HepG2 (cell line): ENCODE data around the gene RECQL5. TPM values are rescaled to one million over a fixed set of nuclear protein-coding genes. Genes with fewer than 3 reads are reported as not detected.

Experiments used
- AFF4 ChIP-seq: sonication (generic); formaldehyde crosslinking; IDR thresholded peaks from 2 replicates; pipeline ENCODE4 v1.4.0; 2020; ENCODE audit warnings: missing genetic modification reagents
- BRCA1 ChIP-seq: sonication (generic); formaldehyde crosslinking; IDR thresholded peaks from 2 replicates; pipeline ENCODE4 v1.4.0; 2020; ENCODE audit warnings: missing genetic modification reagents
- CENPBD1 ChIP-seq: sonication (generic); formaldehyde crosslinking; IDR thresholded peaks from 2 replicates; pipeline ENCODE4 v1.8.0; 2022; ENCODE audit warnings: missing genetic modification reagents, low read depth, mild to moderate bottlenecking, borderline replicate concordance
- CREB1 ChIP-seq, 2 experiments: fragments of 450-650 bp in 1 of 2; IDR thresholded peaks; 2 replicates each; pipeline ENCODE4 v1.6.1; 2016 to 2017; ENCODE audit warnings: control low read depth in 1 of 2, mild to moderate bottlenecking in 1 of 2, missing compliant biosample characterization in 1 of 2, missing genetic modification characterization in 1 of 2
- HMGXB4 ChIP-seq, 2 experiments: sonication (generic) in 1 of 2; formaldehyde crosslinking in 1 of 2; IDR thresholded peaks; 2 replicates each; pipeline versions ENCODE4 v1.4.0 to v1.6.1; 2018 to 2020; ENCODE audit warnings: missing genetic modification reagents in 2 of 2, borderline replicate concordance in 1 of 2, low read depth in 1 of 2, mild to moderate bottlenecking in 1 of 2, missing biosample characterization in 1 of 2
- RBFOX2 ChIP-seq: fragments of 200-400 bp; formaldehyde crosslinking; IDR thresholded peaks from 2 replicates; pipeline ENCODE4 v1.6.1; 2017; ENCODE audit warnings: low read depth, mild to moderate bottlenecking, low read length
- SIN3B ChIP-seq: fragments of 150-350 bp; IDR thresholded peaks from 2 replicates; pipeline ENCODE4 v1.6.1; 2014; ENCODE audit warnings: low read length
- TP53 ChIP-seq: sonication (generic); formaldehyde crosslinking; conservative IDR thresholded peaks from 2 replicates; pipeline ENCODE4 v1.4.0; 2020; ENCODE audit warnings: missing genetic modification reagents
- ZNF609 ChIP-seq: sonication (generic); formaldehyde crosslinking; IDR thresholded peaks from 2 replicates; pipeline ENCODE4 v1.4.0; 2020; ENCODE audit warnings: mild to moderate bottlenecking, missing genetic modification reagents, borderline replicate concordance
- ZSCAN12 ChIP-seq: sonication (generic); formaldehyde crosslinking; IDR thresholded peaks from 2 replicates; pipeline ENCODE4 v1.9.0; 2021; ENCODE audit warnings: mild to moderate bottlenecking, missing genetic modification reagents
- polyA plus RNA-seq, 8 experiments: library from polyadenylated mRNA; depleted of rRNA in 3 of 8; stranded (reverse) in 7 of 8; unstranded in 1 of 8; fragments of >200 nt; fragmentation: Illumina TruSeq in 4 of 8; extraction: Trizol in 4 of 8; gene quantifications; 2 replicates each; pipeline versions ENCODE4 v1.2.1 to v1.2.3, GENCODE V29; 2011 to 2016; ENCODE audit warnings: low read depth in 4 of 8, missing spikeins in 1 of 8, mixed read lengths in 1 of 8; ENCODE audit not compliant: insufficient read depth in 1 of 8
- total RNA-seq, 5 experiments: library from RNA; depleted of rRNA; stranded (reverse); fragments of >200 nt; fragmentation: Illumina TruSeq; extraction: Trizol; gene quantifications; 2 replicates each; pipeline ENCODE4 v1.2.3, GENCODE V29; 2016; ENCODE audit warnings: low read depth in 1 of 5
- TF ChIP-seq, protein P1 (sequence below): sonication (generic); formaldehyde crosslinking; IDR thresholded peaks from 2 replicates; pipeline ENCODE4 v1.5.0; 2020; ENCODE audit warnings: missing genetic modification reagents, mild to moderate bottlenecking, borderline replicate concordance

The RECQL5 gene
- total and polyA plus RNA-seq, 2 of the 13 experiments (the other 11 are each of a cell fraction or from before 2014, with no cell fraction given): 27.7 to 32.0 TPM

DNA sequence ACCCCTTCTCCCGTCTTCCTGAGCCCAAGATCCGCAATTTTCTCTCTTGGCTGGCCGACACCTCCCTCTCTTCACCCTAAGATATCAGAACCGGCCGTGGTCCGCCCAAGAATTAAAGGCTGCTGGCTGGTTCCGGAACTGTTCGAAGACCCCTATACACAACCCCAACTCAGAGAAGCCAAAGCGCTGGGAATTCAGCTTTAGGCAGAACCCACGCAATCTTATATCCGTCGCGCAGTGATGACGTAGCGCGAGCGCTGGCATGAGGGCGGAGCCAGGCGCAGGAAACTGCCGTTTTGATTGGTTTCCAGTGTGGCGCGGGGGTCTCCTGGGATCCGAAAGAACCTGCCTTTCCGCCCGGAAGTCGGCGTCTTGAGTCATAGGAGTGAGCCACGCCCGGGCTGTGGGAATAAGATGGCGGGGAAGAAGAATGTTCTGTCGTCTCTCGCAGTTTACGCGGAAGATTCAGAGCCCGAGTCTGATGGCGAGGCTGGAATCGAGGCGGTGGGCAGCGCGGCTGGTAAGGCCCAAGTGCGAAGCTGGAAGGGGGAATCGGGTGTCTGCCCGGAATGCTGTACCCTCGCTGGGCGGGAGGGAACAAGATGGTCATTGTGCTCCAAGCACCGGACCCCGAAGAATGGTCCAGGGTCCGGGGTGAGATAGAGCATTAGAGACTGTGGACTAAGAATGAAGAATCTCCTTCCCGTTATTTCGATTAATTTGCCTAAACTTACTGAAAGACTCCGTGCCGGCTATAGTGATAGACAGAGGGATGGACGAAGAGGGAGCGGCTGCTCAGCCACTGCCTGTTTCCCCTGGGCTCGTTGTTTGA lies at the start of gene RECQL5, which contains the start of gene SAP30BP (continued):
- TF ChIP-seq HMGXB4 (CRISPR knock-in tag; IDR thresholded peaks at IDR 0.05; ENCODE audit: borderline replicate concordance in 1 of 2, low read depth in 1 of 2): peak in 1 of 2 experiments; percentile 79; a peak in 3 of 4 replicates
- TF ChIP-seq ZSCAN12 (CRISPR knock-in tag): peak; percentile 51; the same call in 1 of the 2 replicates
- TF ChIP-seq CREB1 (IDR thresholded peaks at IDR 0.05): peak; percentile 99
- TF ChIP-seq CREB1 (CRISPR knock-in tag; IDR thresholded peaks at IDR 0.05): peak; percentile 100
- 0 out of 2 replicates have a peak, but pooled peaks have one; percentile 18 for TF ChIP-seq TP53 (CRISPR knock-in tag)
- TF ChIP-seq AFF4 (CRISPR knock-in tag): no peak
- TF ChIP-seq, protein P1, sequence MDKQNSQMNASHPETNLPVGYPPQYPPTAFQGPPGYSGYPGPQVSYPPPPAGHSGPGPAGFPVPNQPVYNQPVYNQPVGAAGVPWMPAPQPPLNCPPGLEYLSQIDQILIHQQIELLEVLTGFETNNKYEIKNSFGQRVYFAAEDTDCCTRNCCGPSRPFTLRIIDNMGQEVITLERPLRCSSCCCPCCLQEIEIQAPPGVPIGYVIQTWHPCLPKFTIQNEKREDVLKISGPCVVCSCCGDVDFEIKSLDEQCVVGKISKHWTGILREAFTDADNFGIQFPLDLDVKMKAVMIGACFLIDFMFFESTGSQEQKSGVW (CRISPR knock-in tag): no peak; the same call in 1 of the 2 replicates
- TF ChIP-seq CENPBD1 (CRISPR knock-in tag): 0 out of 2 replicates have a peak, but pooled peaks have one; percentile 12
- TF ChIP-seq BRCA1 (CRISPR knock-in tag): 0 out of 2 replicates have a peak, but pooled peaks have one; percentile 41
- TF ChIP-seq RBFOX2: peak; percentile 73
- TF ChIP-seq SIN3B: peak; percentile 99
- TF ChIP-seq ZNF609 (CRISPR knock-in tag): no peak
